Activated T-cell treated with anti-CD3 and anti-CD28 coated beads for 1 hour (primary cell): ENCODE data around the gene NCK2.
A peak's percentile ranks its signal among the peaks of the same experiment; 100 is the strongest.

Experiments used
- DNase-seq: peaks from one replicate; pipeline ENCODE4 v3.0.0-alpha.2; 2020; ENCODE audit warnings: low read depth

Gene NCK2

GRCh38 chr2:105736145-105736544 is 8.6 kb upstream of the NCK2 start:
- DNase-seq = no peak

- DNase-seq = no peak
Observed at GRCh38 chr2:105737980-105738657, 6.6 kb upstream of the NCK2 start.

- DNase-seq = no peak
Observed at GRCh38 chr2:105738658-105739241, 6.0 kb upstream of the NCK2 start.

GRCh38 chr2:105739426-105739825 is 5.3 kb upstream of the NCK2 start:
- DNase-seq = no peak

GRCh38 chr2:105739944-105740530 is 4.7 kb upstream of the NCK2 start:
- DNase-seq = no peak

- no peak for DNase-seq
Observed at GRCh38 chr2:105741174-105741573, 3.5 kb upstream of the NCK2 start.

GRCh38 chr2:105741617-105742016 is 3.1 kb upstream of the NCK2 start:
- DNase-seq = no peak

GRCh38 chr2:105744091-105744908 is 412 bp upstream of the NCK2 start:
- DNase-seq = peak; percentile 57

GRCh38 chr2:105746177-105747080 is 1.7 kb downstream of the NCK2 start:
- peak; percentile 70 for DNase-seq

GRCh38 chr2:105747254-105747894 is 2.7 kb downstream of the NCK2 start:
- DNase-seq = no peak

- DNase-seq = no peak
Observed at GRCh38 chr2:105747991-105748390, 3.3 kb downstream of the NCK2 start.

- DNase-seq = no peak
Observed at GRCh38 chr2:105748566-105748965, 3.9 kb downstream of the NCK2 start.

- no peak for DNase-seq
Observed at GRCh38 chr2:105749583-105750400, 5.1 kb downstream of the NCK2 start.

- DNase-seq = no peak
Observed at GRCh38 chr2:105750735-105751134, 6.0 kb downstream of the NCK2 start.

GRCh38 chr2:105751272-105751671 is 6.6 kb downstream of the NCK2 start:
- DNase-seq = no peak

GRCh38 chr2:105752691-105753358 is 8.1 kb downstream of the NCK2 start:
- DNase-seq = no peak

- no peak for DNase-seq
Observed at GRCh38 chr2:105753380-105753779, 8.7 kb downstream of the NCK2 start.

- DNase-seq = no peak
Observed at GRCh38 chr2:105754011-105754410, 9.3 kb downstream of the NCK2 start.

GRCh38 chr2:105754994-105755393 is 10.3 kb downstream of the NCK2 start:
- DNase-seq = no peak

GRCh38 chr2:105755895-105756294 is 11.2 kb downstream of the NCK2 start:
- no peak for DNase-seq
